ENCODE data around the gene HS3ST3A1.

The HS3ST3A1 gene

GRCh38 chr17:13643180-13643579 lies 41.5 kb upstream of the HS3ST3A1 start:
- Histone ChIP-seq H2AK5ac (ENCODE audit: low read length) (no peak overlapping the region), H3K4me1 (ENCODE audit: control insufficient read depth, low read depth, low read length) (no peaks in the 10 kb centered on the region), H3K36me3 (ENCODE audit: control insufficient read depth, insufficient read depth, low read length) (no peaks in the 10 kb centered on the region), H3K79me2 (ENCODE audit: control insufficient read depth, insufficient read depth, low read length) (no peaks in the 10 kb centered on the region), H2BK5ac (ENCODE audit: low read length) (no peak overlapping the region), H2BK120ac (ENCODE audit: low read depth, low read length) (no peak overlapping the region), H3K4me2 (ENCODE audit: low read length) (no peak overlapping the region), H3K23ac (ENCODE audit: low read length) (no peak overlapping the region), H3K4me3 (ENCODE audit: low read length) (no peak overlapping the region), H4K8ac (ENCODE audit: low read depth, low read length) (no peak overlapping the region), H3K27ac (ENCODE audit: low read depth, low read length) (no peak overlapping the region), H4K5ac (ENCODE audit: low read length) (no peak overlapping the region), H3K9ac (ENCODE audit: low read length) (no peak overlapping the region), H2BK15ac (replicated peaks; ENCODE audit: low read depth) (no peak overlapping the region), H3K79me1 (ENCODE audit: low read length) (no peaks in the 10 kb centered on the region), H3K56ac (ENCODE audit: low read length) (no peak overlapping the region), H3K18ac (ENCODE audit: low read length) (no peak overlapping the region), H3K27me3 (ENCODE audit: insufficient read depth, low read length, poor library complexity) (no peaks in the 10 kb centered on the region), H3K4ac (ENCODE audit: low read depth, low read length) (no peak overlapping the region)
- WGBS (ENCODE audit: extremely low coverage, insufficient coverage, low lambda C conversion rate): no CpG with 5 or more reads among the region's 2 CpGs
- DNase-seq: no peak

- no peaks in the 10 kb centered on the region for H3K4me1 ChIP-seq (ENCODE audit: control insufficient read depth, low read depth, low read length)
- no peak overlapping the region for H3K27ac ChIP-seq (ENCODE audit: low read depth, low read length)
- no peak for DNase-seq
- H3K4me2 ChIP-seq (ENCODE audit: low read length): no peak overlapping the region
- H2BK15ac ChIP-seq (replicated peaks; ENCODE audit: low read depth): no peak overlapping the region
- H4K8ac ChIP-seq (ENCODE audit: low read depth, low read length): no peak overlapping the region
- H3K79me2 ChIP-seq (ENCODE audit: control insufficient read depth, insufficient read depth, low read length): no peaks in the 10 kb centered on the region
- H3K27me3 ChIP-seq (ENCODE audit: insufficient read depth, low read length, poor library complexity): no peaks in the 10 kb centered on the region
- no peaks in the 10 kb centered on the region for H3K79me1 ChIP-seq (ENCODE audit: low read length)
- no peak overlapping the region for H3K18ac ChIP-seq (ENCODE audit: low read length)
- H3K4me3 ChIP-seq (ENCODE audit: low read length): no peak overlapping the region
- H3K23ac ChIP-seq (ENCODE audit: low read length): no peak overlapping the region
- no peaks in the 10 kb centered on the region for H3K36me3 ChIP-seq (ENCODE audit: control insufficient read depth, insufficient read depth, low read length)
- no peak overlapping the region for H3K9ac ChIP-seq (ENCODE audit: low read length)
- H2BK5ac ChIP-seq (ENCODE audit: low read length): no peak overlapping the region
- no peak overlapping the region for H3K56ac ChIP-seq (ENCODE audit: low read length)
- H4K5ac ChIP-seq (ENCODE audit: low read length): no peak overlapping the region
- no peak overlapping the region for H3K4ac ChIP-seq (ENCODE audit: low read depth, low read length)
- H2BK120ac ChIP-seq (ENCODE audit: low read depth, low read length): no peak overlapping the region
- H2AK5ac ChIP-seq (ENCODE audit: low read length): no peak overlapping the region
- no CpG with 5 or more reads among the region's 2 CpGs for WGBS (ENCODE audit: extremely low coverage, insufficient coverage, low lambda C conversion rate)
Observed at GRCh38 chr17:13642188-13642587, 40.5 kb upstream of the HS3ST3A1 start.

- no peak overlapping the region for H3K4ac ChIP-seq (ENCODE audit: low read depth, low read length)
- no peak overlapping the region for H2AK5ac ChIP-seq (ENCODE audit: low read length)
- H3K23ac ChIP-seq (ENCODE audit: low read length): no peak overlapping the region
- no peaks in the 10 kb centered on the region for H3K4me1 ChIP-seq (ENCODE audit: control insufficient read depth, low read depth, low read length)
- H3K9ac ChIP-seq (ENCODE audit: low read length): no peak overlapping the region
- no peak overlapping the region for H2BK5ac ChIP-seq (ENCODE audit: low read length)
- no peaks in the 10 kb centered on the region for H3K79me2 ChIP-seq (ENCODE audit: control insufficient read depth, insufficient read depth, low read length)
- DNase-seq: no peak
- no peak overlapping the region for H2BK120ac ChIP-seq (ENCODE audit: low read depth, low read length)
- H4K5ac ChIP-seq (ENCODE audit: low read length): no peak overlapping the region
- H3K27me3 ChIP-seq (ENCODE audit: insufficient read depth, low read length, poor library complexity): no peaks in the 10 kb centered on the region
- no peak overlapping the region for H3K27ac ChIP-seq (ENCODE audit: low read depth, low read length)
- H3K4me3 ChIP-seq (ENCODE audit: low read length): no peak overlapping the region
- H3K79me1 ChIP-seq (ENCODE audit: low read length): no peaks in the 10 kb centered on the region
- H3K56ac ChIP-seq (ENCODE audit: low read length): no peak overlapping the region
- H3K4me2 ChIP-seq (ENCODE audit: low read length): no peak overlapping the region
- no CpG with 5 or more reads among the region's 3 CpGs for WGBS (ENCODE audit: extremely low coverage, insufficient coverage, low lambda C conversion rate)
- H3K36me3 ChIP-seq (ENCODE audit: control insufficient read depth, insufficient read depth, low read length): no peaks in the 10 kb centered on the region
- H3K18ac ChIP-seq (ENCODE audit: low read length): no peak overlapping the region
- H4K8ac ChIP-seq (ENCODE audit: low read depth, low read length): no peak overlapping the region
- no peak overlapping the region for H2BK15ac ChIP-seq (replicated peaks; ENCODE audit: low read depth)
Observed at GRCh38 chr17:13640551-13640950, 38.8 kb upstream of the HS3ST3A1 start.

GRCh38 chr17:13638855-13639458 lies 37.2 kb upstream of the HS3ST3A1 start:
- Histone ChIP-seq H3K23ac (ENCODE audit: low read length) (no peak overlapping the region), H3K4me3 (ENCODE audit: low read length) (no peak overlapping the region), H3K27me3 (ENCODE audit: insufficient read depth, low read length, poor library complexity) (no peaks in the 10 kb centered on the region), H2BK15ac (replicated peaks; ENCODE audit: low read depth) (no peak overlapping the region), H4K5ac (ENCODE audit: low read length) (no peak overlapping the region), H3K27ac (ENCODE audit: low read depth, low read length) (no peak overlapping the region), H3K4me2 (ENCODE audit: low read length) (no peak overlapping the region), H3K9ac (ENCODE audit: low read length) (no peak overlapping the region), H3K18ac (ENCODE audit: low read length) (no peak overlapping the region), H3K36me3 (ENCODE audit: control insufficient read depth, insufficient read depth, low read length) (no peaks in the 10 kb centered on the region), H2BK120ac (ENCODE audit: low read depth, low read length) (no peak overlapping the region), H3K79me2 (ENCODE audit: control insufficient read depth, insufficient read depth, low read length) (no peaks in the 10 kb centered on the region), H2BK5ac (ENCODE audit: low read length) (no peak overlapping the region), H3K4ac (ENCODE audit: low read depth, low read length) (no peak overlapping the region), H3K56ac (ENCODE audit: low read length) (no peak overlapping the region), H3K4me1 (ENCODE audit: control insufficient read depth, low read depth, low read length) (no peaks in the 10 kb centered on the region), H4K8ac (ENCODE audit: low read depth, low read length) (no peak overlapping the region), H3K79me1 (ENCODE audit: low read length) (no peaks in the 10 kb centered on the region), H2AK5ac (ENCODE audit: low read length) (no peak overlapping the region)
- peak; percentile 90 for DNase-seq
- no CpG with 5 or more reads among the region's 1 CpG for WGBS (ENCODE audit: extremely low coverage, insufficient coverage, low lambda C conversion rate)

- no peak overlapping the region for H3K4ac ChIP-seq (ENCODE audit: low read depth, low read length)
- H3K4me2 ChIP-seq (ENCODE audit: low read length): no peak overlapping the region
- H3K27ac ChIP-seq (ENCODE audit: low read depth, low read length): no peak overlapping the region
- no peak overlapping the region for H3K9ac ChIP-seq (ENCODE audit: low read length)
- H3K36me3 ChIP-seq (ENCODE audit: control insufficient read depth, insufficient read depth, low read length): no peaks in the 10 kb centered on the region
- H3K4me3 ChIP-seq (ENCODE audit: low read length): no peak overlapping the region
- no peak overlapping the region for H2BK15ac ChIP-seq (replicated peaks; ENCODE audit: low read depth)
- WGBS (ENCODE audit: extremely low coverage, insufficient coverage, low lambda C conversion rate): no CpG with 5 or more reads among the region's 8 CpGs
- no peak overlapping the region for H4K5ac ChIP-seq (ENCODE audit: low read length)
- H3K18ac ChIP-seq (ENCODE audit: low read length): no peak overlapping the region
- no peaks in the 10 kb centered on the region for H3K79me2 ChIP-seq (ENCODE audit: control insufficient read depth, insufficient read depth, low read length)
- no peak overlapping the region for H4K8ac ChIP-seq (ENCODE audit: low read depth, low read length)
- H3K79me1 ChIP-seq (ENCODE audit: low read length): no peaks in the 10 kb centered on the region
- H3K27me3 ChIP-seq (ENCODE audit: insufficient read depth, low read length, poor library complexity): no peaks in the 10 kb centered on the region
- no peak overlapping the region for H2BK5ac ChIP-seq (ENCODE audit: low read length)
- no peak overlapping the region for H3K56ac ChIP-seq (ENCODE audit: low read length)
- no peak overlapping the region for H3K23ac ChIP-seq (ENCODE audit: low read length)
- no peak overlapping the region for H2AK5ac ChIP-seq (ENCODE audit: low read length)
- H2BK120ac ChIP-seq (ENCODE audit: low read depth, low read length): no peak overlapping the region
- no peaks in the 10 kb centered on the region for H3K4me1 ChIP-seq (ENCODE audit: control insufficient read depth, low read depth, low read length)
- no peak for DNase-seq
Observed at GRCh38 chr17:13636951-13637350, 35.2 kb upstream of the HS3ST3A1 start.

- H3K27me3 ChIP-seq (ENCODE audit: insufficient read depth, low read length, poor library complexity): no peaks in the 10 kb centered on the region
- no peaks in the 10 kb centered on the region for H3K79me1 ChIP-seq (ENCODE audit: low read length)
- no peak overlapping the region for H3K23ac ChIP-seq (ENCODE audit: low read length)
- H3K4ac ChIP-seq (ENCODE audit: low read depth, low read length): no peak overlapping the region
- H3K4me3 ChIP-seq (ENCODE audit: low read length): no peak overlapping the region
- H4K5ac ChIP-seq (ENCODE audit: low read length): no peak overlapping the region
- no peak overlapping the region for H3K18ac ChIP-seq (ENCODE audit: low read length)
- H2AK5ac ChIP-seq (ENCODE audit: low read length): no peak overlapping the region
- H3K4me2 ChIP-seq (ENCODE audit: low read length): no peak overlapping the region
- no peak overlapping the region for H2BK5ac ChIP-seq (ENCODE audit: low read length)
- H2BK15ac ChIP-seq (replicated peaks; ENCODE audit: low read depth): no peak overlapping the region
- H3K56ac ChIP-seq (ENCODE audit: low read length): no peak overlapping the region
- no peak overlapping the region for H2BK120ac ChIP-seq (ENCODE audit: low read depth, low read length)
- H3K79me2 ChIP-seq (ENCODE audit: control insufficient read depth, insufficient read depth, low read length): no peaks in the 10 kb centered on the region
- no peak overlapping the region for H4K8ac ChIP-seq (ENCODE audit: low read depth, low read length)
- DNase-seq: peak; percentile 69
- no peaks in the 10 kb centered on the region for H3K36me3 ChIP-seq (ENCODE audit: control insufficient read depth, insufficient read depth, low read length)
- no CpG with 5 or more reads among the region's 5 CpGs for WGBS (ENCODE audit: extremely low coverage, insufficient coverage, low lambda C conversion rate)
- no peak overlapping the region for H3K9ac ChIP-seq (ENCODE audit: low read length)
- H3K27ac ChIP-seq (ENCODE audit: low read depth, low read length): no peak overlapping the region
- no peaks in the 10 kb centered on the region for H3K4me1 ChIP-seq (ENCODE audit: control insufficient read depth, low read depth, low read length)
Observed at GRCh38 chr17:13635951-13636350, 34.2 kb upstream of the HS3ST3A1 start.

Data from mesendoderm (in vitro differentiated cells).